SK-N-MC (cell line): Measurements from ENCODE around the gene ASCC3.

Source experiments
- EZH2 ChIP-seq: fragments of 200-600 bp; sonication (generic); IDR thresholded peaks from one replicate; pipeline ENCODE4 v1.6.1; 2017; ENCODE audit warnings: antibody characterized with exemption
- FOXP2 ChIP-seq: optimal IDR thresholded peaks from 2 replicates; pipeline ENCODE3; 2011; ENCODE audit warnings: mild to moderate bottlenecking, moderate library complexity; ENCODE audit not compliant: insufficient read depth; ENCODE audit errors: extremely low read length, control extremely low read depth
- POLR2AphosphoS5 ChIP-seq: IDR thresholded peaks from 2 replicates; pipeline ENCODE4 v1.6.1; 2012; ENCODE audit warnings: mild to moderate bottlenecking, low read depth, low read length, borderline replicate concordance

- no peak for TF ChIP-seq POLR2AphosphoS5
- no peak for TF ChIP-seq EZH2
- no peak for TF ChIP-seq FOXP2
Measured at GRCh38 chr6:100574836-100575235, 306.3 kb downstream of the ASCC3 start.
